Measurements from ENCODE around the gene KLHL12. TPM values are rescaled to one million over a fixed set of nuclear protein-coding genes. Genes with fewer than 3 reads are reported as not detected.

KLHL12 gene
- total RNA-seq, 1 experiment from 2014 or later: 29.6 TPM

DNA sequence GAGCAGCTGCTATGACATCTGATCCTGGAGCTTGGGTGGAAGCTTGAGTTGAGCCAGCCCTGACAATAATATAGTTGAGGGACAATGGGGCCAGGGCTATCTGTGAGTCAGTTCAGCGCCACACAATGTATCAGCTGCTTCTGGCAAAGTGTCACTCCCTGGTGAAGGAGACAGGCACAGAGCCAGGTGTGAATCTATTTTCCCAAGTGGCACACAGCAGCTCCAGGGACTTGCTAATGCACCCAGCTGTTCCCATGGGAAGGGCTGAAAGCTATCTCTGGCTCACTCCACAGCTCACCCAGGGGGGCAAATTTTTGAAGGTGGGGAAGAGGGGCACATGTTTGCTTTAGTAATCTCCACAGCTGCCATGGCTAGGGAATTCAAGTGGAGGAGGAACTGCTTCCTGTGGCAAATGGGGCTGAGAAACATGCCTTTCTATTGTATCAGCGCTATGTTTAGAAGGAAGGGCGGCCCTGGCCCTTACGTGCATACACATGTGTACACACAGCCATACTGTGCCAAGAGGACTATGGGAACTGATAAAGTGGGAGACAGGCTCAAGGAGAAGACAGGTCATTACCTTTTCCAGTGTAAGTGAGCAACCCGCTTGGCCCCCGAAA, 37.9 kb upstream of the KLHL12 start:
- Histone ChIP-seq H2AFZ (no peak overlapping the region), H3K27me3 (ENCODE audit: insufficient read depth, low read depth) (no peaks in the 10 kb centered on the region), H3K9me3 (ENCODE audit: insufficient read depth, low read depth) (no peaks in the 10 kb centered on the region), H3K4me2 (no peak overlapping the region), H3K4me3 (no peak overlapping the region), H3K9me2 (ENCODE audit: insufficient read depth) (no peaks in the 10 kb centered on the region), H3K27ac (no peak overlapping the region), H3K4me1 (replicated peaks; ENCODE audit: insufficient read depth) (peaks cover 19% of the 10 kb centered on the region), H3K36me3 (ENCODE audit: low read depth) (peaks cover 4% of the 10 kb centered on the region; the same call in 1 of the 2 replicates), H4K20me1 (ENCODE audit: insufficient read depth) (no peaks in the 10 kb centered on the region), H3K79me2 (ENCODE audit: low read depth) (peaks cover 12% of the 10 kb centered on the region; the same call in 1 of the 2 replicates), H3F3A (ENCODE audit: insufficient read depth, low read depth) (peaks cover 20% of the 10 kb centered on the region; the same call in 1 of the 2 replicates)
- DNase-seq: peak in 1 of 2 experiments; percentile 60
- CTCF ChIA-PET: interaction anchor here (0.6 kb wide), 2 partner anchors 17 to 364 kb away, joined by 4 to 6 read pairs; no protein-coding TSS in a partner anchor
- POLR2A ChIA-PET (ENCODE audit: unreplicated experiment): interaction anchor here (1.0 kb wide), 1 partner anchor 165 kb away, joined by 3 read pairs; no protein-coding TSS in a partner anchor
- intact Hi-C loops (cut with micrococcal nuclease; ENCODE audit: unreplicated experiment): loop anchor here (1.0 to 5.0 kb wide), 2 partner anchors 38 to 158 kb away; partner anchors contain the start of genes KDM5B and KLHL12
- no TSS peak for BruUV-seq (replicated peaks)
- TF ChIP-seq EZH2 (IDR thresholded peaks at IDR 0.05; ENCODE audit: low read depth) (no peak), CTCF (conservative IDR thresholded peaks at IDR 0.05) (no peak)

- Histone ChIP-seq H4K20me1 (ENCODE audit: insufficient read depth) (peaks cover 10% of the 10 kb centered on the region; the same call in 1 of the 2 replicates), H3K9me2 (ENCODE audit: insufficient read depth) (no peaks in the 10 kb centered on the region), H3K4me2 (no peak overlapping the region), H3K4me1 (replicated peaks; ENCODE audit: insufficient read depth) (peaks cover 32% of the 10 kb centered on the region), H3K4me3 (no peak overlapping the region), H3K79me2 (ENCODE audit: low read depth) (peaks cover 23% of the 10 kb centered on the region), H3K27ac (no peak overlapping the region), H3K36me3 (ENCODE audit: low read depth) (peaks cover 4% of the 10 kb centered on the region; the same call in 1 of the 2 replicates), H2AFZ (no peak overlapping the region), H3F3A (ENCODE audit: insufficient read depth, low read depth) (peaks cover 23% of the 10 kb centered on the region; the same call in 1 of the 2 replicates), H3K9me3 (ENCODE audit: insufficient read depth, low read depth) (no peaks in the 10 kb centered on the region), H3K27me3 (ENCODE audit: insufficient read depth, low read depth) (no peaks in the 10 kb centered on the region)
- TF ChIP-seq CTCF (conservative IDR thresholded peaks at IDR 0.05): no peak
- no peak for TF ChIP-seq EZH2 (IDR thresholded peaks at IDR 0.05; ENCODE audit: low read depth)
- ChIA-PET CTCF (no interaction called here), POLR2A (ENCODE audit: unreplicated experiment) (no interaction called here)
- no TSS peak for BruUV-seq (replicated peaks)
- intact Hi-C loops (cut with micrococcal nuclease; ENCODE audit: unreplicated experiment): no loop called here
- no peak for DNase-seq
Measured at GRCh38 chr1:202961220-202961880, 34.3 kb upstream of the KLHL12 start.

DNA sequence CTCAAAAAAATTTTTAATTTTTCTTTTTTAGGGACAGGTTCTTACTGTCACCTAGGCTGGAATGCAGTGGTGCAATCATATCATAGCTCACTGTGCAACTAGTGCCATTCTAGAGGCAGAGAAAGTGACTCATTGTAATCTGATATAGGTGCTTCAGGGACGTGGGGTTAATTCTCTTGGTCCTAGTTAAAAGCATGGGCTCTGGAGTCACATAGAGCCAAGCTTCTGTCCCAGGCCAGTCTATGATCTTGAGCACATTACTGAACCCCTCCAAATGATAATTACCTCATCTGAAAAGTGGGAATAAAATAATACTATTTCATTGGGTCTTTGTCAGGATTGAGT, 32.2 kb upstream of the KLHL12 start:
- DNase-seq: peak; percentile 46 to 96
- Histone ChIP-seq H3K4me1 (replicated peaks; ENCODE audit: insufficient read depth) (peaks cover 31% of the 10 kb centered on the region), H3F3A (ENCODE audit: insufficient read depth, low read depth) (peaks cover 17% of the 10 kb centered on the region; the same call in 1 of the 2 replicates), H2AFZ (no peak overlapping the region), H3K36me3 (ENCODE audit: low read depth) (no peaks in the 10 kb centered on the region), H3K27ac (peak overlapping the region; percentile 60), H3K27me3 (ENCODE audit: insufficient read depth, low read depth) (no peaks in the 10 kb centered on the region), H4K20me1 (ENCODE audit: insufficient read depth) (peaks cover 13% of the 10 kb centered on the region), H3K4me2 (peak overlapping the region; percentile 82), H3K9me2 (ENCODE audit: insufficient read depth) (no peaks in the 10 kb centered on the region), H3K4me3 (no peak overlapping the region), H3K9me3 (ENCODE audit: insufficient read depth, low read depth) (no peaks in the 10 kb centered on the region), H3K79me2 (ENCODE audit: low read depth) (peaks cover 37% of the 10 kb centered on the region)
- TF ChIP-seq CTCF (conservative IDR thresholded peaks at IDR 0.05): no peak
- no peak for TF ChIP-seq EZH2 (IDR thresholded peaks at IDR 0.05; ENCODE audit: low read depth)
- no TSS peak for BruUV-seq (replicated peaks)
- intact Hi-C loops (cut with micrococcal nuclease; ENCODE audit: unreplicated experiment): no loop called here
- POLR2A ChIA-PET (ENCODE audit: unreplicated experiment): interaction anchor here (0.6 to 0.7 kb wide), 4 partner anchors 244 to 1557 kb away, joined by 3 to 6 read pairs (median 4); partner anchors contain the start of gene MDM4
- CTCF ChIA-PET: interaction anchor here (0.6 kb wide), 2 partner anchors 13 to 41 kb away, joined by 4 to 9 read pairs; no protein-coding TSS in a partner anchor

Measured in PC-9 (cell line).